Activated CD8-positive, alpha-beta memory T cell treated with anti-CD3 and anti-CD28 coated beads for 24 hours (primary cell): ENCODE measurements around the gene CASQ1.

ENCODE experiments used
- DNase-seq: peaks from one replicate; pipeline ENCODE4 v3.0.0-alpha.2; 2020

The CASQ1 gene

DNA sequence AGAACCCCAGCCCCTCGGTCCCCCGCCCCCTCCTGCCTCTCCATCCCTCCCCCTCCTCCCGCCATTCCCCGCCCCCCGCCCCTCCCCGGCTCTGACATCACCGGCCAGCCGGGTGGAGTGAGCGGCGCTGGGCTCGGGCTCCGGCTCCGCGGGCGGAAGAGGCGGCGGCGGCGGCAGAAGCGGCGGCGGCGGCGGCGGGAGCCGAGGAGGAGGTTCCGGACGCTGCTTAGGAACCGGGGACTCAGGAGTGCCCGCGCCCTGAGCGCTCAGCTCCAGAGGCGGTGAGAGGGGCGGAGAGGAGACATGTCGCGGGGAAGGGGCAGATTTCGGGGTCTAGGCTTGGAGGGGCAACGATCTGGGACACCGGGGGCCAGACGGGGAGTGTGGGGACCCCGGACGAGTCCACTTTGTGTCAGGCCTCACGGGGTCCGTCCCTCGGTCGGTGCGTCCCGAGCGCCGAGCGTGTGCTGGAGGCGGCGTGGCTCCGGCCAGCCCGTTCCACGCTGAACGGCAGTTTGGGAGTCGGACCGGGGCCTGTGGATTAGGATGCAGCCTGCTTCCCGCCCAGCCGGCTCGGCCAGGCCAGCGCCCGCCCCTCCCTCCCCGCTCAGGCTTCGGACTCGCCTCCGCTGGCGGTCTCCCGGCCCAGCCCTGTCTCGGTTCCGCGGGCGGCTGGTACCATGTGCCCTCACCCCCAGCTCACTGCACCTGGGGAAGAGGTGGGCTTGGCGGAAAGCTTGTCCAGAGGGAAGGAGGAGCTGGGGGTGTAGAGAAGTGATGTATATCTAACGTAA is 15.1 kb downstream of the CASQ1 start, which contains the start of gene PEA15:
Gene PEA15 (plus strand): TSS at position 143 of the 794 bp plus-strand sequence. CDS start 6,161 bp downstream, outside the sequence.
- peak; percentile 87 for DNase-seq

- no peak for DNase-seq
Observed at GRCh38 chr1:160206036-160206389, 15.6 kb downstream of the CASQ1 start.

DNA sequence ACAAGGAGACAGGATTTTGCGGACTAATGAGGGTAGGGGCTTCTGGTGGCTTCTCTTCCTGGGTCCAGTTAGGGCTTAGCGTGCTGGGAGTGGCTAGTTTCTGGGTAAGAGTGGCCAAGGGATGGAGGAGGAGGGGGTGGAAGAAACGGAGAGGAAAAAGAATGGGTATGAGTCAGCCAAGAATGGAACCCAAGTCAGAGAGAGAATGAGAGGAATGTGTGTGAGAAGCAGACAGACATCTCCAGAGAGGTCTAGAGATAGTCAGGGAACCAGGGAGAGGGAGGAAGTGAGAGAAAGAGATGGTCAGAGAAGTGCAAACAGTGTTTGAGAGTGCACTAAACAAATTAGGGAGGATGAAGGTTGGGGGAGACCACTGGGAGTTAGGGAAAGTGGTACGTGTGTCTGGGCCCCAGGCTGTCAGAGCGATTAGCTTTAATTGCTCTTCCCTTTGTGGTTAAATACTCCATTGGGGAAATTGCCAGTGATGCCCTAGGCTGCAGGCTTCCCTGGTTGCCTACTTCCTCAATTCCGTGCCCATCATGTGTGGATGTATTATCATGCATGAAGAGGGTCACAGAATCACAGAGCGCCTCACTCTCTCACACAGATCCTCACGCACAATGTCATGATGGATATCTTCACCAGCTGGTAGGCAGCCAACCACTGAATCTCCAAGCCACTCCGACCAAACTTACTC is 16.2 kb downstream of the CASQ1 start:
- no peak for DNase-seq

GRCh38 chr1:160207118-160207650 is 16.8 kb downstream of the CASQ1 start:
- DNase-seq: no peak

DNA sequence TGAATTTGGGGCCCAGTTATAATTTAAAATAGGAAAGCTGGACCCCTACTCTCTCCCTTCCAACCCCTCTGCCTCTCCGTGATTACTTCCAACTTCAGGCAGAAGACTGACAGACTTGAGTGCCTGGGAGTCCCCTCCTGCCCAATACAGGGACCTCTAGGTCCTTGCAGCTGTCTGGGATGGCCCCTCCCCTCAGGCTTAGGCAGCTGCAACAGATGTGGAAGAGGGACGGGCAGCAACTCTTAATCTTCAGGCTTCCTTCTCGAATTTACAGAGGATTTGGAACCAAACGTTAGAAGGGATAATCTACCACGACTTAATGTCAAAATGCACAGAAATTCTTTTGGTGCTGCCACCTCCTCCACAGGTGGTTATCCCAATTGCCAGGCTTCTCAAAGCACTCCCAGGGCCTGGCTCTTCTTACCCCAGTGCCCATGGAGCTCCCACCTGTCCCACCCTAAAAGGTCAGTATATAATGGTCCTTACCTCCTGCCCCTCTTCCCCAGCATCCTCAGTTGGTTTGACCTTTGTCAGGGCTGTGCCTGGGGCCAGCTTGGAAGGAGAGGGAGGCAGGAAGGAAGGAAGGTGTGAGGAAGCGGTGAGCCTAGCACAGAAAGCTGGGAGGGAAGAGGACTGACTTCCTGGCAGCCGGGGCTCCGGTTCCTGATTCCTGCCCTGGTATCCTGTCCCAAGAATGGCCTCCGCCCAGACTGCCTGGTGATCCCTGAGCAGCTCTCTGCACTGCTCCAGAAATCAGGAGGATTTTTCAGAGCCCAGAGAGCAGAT is 17.6 kb downstream of the CASQ1 start:
- DNase-seq: no peak

DNA sequence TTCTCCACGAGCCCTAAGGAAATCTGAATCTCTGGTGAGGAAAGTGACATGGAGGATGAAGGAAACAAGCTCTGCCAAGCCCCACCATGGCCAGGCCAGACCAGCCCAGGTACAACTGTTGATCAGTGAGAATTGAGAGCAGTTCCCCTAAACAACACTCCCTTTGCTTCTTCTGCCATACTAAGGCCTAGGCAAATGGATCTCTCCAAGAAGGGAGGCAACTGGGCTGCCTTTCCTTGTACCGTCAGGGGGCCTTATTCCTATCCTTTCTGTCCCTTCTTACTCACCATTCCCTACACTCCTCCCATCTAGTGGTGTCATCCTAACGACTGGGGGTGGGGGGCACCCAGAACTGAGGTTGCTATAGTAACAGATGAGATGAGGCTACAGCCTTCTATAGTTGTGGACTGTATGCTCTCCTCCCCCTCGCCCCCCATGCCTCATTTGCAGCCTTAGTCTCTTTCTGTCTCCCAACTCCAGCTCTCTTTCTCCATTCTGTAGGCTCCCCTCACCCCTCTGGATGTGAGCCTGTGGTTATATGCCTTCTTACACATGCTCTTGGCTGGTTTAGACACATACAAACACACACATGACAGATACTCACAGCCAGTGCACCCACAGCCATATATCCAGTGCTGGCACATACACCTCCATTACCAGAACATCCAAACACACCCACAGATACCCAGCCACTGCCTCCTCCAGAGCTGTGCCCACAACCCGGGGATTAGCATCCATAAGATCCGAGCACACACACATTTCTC is 18.4 kb downstream of the CASQ1 start:
- DNase-seq: no peak

DNA sequence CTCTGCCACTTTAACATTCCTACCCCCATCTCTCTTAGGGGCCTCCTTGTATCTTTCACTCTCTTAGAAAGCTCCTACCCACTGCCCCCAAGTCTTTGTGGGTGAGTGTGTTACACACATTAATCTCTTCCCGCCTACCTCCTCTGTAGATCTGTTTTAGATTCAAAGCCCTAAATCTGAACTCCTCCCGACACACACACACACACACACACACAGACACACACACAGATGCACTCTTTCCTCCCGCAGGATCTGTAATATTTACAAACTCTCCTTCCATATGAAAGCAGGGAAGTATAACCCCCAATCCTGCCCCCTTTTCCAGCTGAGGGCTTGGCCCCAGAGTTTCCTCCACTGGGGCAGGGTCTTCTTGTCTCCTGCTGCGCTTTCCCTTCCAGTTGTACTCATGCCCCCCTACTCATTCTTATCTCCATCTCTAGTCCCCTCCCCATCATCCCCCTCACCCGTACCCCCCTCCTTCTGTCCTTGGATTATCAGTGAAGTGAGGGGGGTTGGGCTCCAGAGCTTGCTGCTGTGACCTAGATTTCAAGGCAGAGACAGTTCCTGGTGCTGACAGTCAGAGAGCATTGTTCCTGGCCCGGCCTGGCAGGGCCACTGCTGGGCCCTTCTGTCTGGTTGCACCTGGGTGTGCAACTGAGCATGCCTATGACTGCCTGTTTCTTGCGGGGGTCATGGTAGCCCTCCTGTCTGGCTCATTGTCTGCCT is 19.1 kb downstream of the CASQ1 start:
- DNase-seq: no peak

GRCh38 chr1:160210561-160210960 is 20.2 kb downstream of the CASQ1 start:
- no peak for DNase-seq

DNA sequence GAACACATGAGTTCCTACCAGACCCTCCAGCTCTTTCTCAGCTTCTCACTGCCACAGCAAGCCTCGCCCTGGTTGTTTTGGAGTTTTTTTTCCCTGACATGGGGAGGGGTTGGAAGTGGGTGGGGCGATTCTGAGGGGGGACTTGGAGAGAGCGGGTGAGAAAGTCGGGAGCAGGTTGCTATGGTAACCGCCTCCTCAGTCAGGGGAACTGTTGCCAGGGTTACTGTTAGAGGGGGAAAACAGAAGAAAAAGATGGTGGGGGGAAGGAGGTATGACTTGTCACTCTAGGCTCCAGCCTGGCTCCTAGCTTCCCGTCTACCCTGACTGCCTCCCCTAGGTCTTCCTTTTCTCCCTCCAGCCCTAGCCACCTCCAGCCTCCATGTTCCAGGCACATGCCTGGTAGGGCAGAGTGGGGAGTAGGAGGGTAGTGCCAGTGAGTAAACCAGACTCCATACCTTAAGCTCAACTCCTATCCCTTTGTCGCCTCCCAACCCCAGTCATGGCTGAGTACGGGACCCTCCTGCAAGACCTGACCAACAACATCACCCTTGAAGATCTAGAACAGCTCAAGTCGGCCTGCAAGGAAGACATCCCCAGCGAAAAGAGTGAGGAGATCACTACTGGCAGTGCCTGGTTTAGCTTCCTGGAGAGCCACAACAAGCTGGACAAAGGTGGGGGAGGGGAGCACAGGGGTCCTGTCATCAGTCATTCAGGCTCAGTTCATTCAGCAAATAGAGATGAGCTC is 20.8 kb downstream of the CASQ1 start:
- DNase-seq: no peak

DNA sequence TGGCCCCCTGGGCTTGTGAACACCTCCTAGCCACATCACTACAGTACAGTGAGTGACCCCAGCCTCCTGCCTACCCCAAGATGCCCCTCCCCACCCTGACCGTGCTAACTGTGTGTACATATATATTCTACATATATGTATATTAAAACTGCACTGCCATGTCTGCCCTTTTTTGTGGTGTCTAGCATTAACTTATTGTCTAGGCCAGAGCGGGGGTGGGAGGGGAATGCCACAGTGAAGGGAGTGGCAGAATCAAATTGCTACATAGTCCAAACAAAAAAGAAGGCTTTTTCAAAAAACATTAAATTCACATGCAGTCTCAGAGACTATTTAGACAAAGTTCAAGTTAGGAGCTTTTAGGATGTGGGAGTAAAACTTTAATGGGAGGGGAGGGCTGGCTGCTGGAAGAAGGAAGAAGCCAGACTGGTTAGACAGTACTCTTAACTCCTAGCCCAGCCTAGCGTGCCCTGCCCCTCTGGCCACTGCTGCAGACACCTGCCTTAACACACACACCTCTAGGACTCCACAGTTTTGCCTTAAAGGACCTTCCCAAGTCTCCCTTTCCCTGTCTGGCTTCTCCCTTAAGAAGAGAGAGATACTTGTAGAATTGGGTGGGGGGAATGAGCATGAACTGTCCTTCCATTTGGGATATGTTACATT is 24.2 kb downstream of the CASQ1 start:
- DNase-seq: no peak

DNA sequence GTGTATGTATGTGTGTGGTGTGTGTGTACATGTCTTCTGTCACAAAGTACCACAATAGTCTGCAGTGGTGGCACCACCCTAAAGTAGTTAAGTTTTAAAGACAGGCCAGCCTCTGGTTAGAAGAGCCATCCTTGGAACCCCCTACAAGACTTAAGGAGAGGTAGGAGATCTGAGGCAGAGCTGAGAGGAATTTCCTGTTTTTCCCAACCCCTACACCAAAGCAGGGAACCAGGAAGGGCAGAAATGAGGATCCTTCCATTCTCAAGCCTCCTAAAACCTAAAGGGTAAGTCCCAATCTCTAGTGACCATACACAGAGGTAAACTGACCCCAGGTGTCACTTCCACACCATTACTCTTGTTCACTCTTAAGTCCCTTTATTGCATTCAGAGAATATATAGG is 25.9 kb downstream of the CASQ1 start:
- DNase-seq: no peak

DNA sequence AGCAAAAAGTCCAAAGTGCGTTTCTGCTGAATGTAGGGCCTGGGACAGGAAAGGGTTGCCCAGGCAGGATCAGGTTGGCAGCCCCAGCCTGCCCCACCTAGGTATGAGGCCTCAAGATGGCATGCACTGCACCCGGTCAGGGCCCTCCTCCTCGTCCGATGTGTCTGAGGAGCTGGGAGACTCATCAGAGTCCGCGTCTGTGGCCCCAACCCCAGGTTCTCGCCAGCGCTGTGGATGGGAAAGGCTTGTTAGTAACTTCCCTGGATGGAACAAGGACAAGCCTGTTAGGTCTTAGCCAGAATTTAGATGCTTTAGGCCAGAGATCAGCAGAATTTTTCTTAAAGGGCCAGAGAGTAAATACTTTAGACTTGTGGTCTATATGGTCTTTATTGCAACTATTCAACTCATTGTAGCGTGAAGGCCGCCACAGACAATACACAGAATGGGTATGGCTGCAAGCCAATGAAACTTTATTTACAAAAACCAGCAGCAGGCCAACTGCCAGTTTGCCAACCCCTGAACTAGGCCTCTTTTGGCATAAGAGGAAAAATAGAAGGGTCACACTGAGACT is 27.2 kb downstream of the CASQ1 start:
- DNase-seq: no peak

GRCh38 chr1:160219062-160219929 is 28.9 kb downstream of the CASQ1 start:
- no peak for DNase-seq

GRCh38 chr1:160220301-160220700 is 29.9 kb downstream of the CASQ1 start:
- DNase-seq: no peak

DNA sequence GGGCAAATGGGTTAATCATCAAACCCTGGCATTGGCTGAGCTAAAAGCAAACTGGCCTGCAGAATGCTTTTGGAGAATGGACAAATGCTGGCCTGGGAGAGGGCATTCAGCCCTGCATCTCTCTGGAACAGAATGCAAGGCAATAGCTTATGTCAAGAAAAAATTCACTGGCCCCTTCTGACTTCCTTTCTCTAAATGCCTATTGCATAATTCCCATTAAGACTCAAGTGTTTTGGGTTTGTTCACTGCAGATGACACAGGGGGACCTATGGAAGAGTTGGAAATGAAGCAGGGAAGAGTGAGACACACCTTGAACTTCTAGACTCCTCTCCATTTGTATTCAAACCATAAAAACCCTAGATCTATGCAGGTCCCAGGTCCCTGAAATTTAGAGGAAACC is 30.7 kb downstream of the CASQ1 start:
- no peak for DNase-seq

- DNase-seq: no peak
Observed at GRCh38 chr1:160222546-160222945, 32.2 kb downstream of the CASQ1 start.

DNA sequence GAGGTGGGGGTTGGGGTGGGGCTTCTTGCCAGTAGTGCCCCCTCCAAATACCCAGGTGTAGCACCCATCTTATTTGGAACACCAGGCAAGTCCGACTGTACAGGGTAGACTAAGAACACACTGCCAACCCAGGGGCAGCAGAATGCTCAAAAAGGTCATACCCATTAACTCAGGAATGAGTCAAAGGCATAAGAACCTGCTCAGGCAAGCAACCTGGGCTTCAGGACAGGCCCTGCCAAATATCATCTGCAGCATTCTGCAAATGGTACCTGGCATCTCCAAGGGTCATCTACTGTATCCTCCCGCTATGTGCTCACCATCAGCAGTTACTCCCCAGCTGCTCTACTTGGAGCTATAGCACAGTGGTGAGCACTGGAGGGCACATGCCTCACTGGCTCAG is 34.2 kb downstream of the CASQ1 start:
- no peak for DNase-seq

- no peak for DNase-seq
Observed at GRCh38 chr1:160225345-160225744, 35.0 kb downstream of the CASQ1 start.

DNA sequence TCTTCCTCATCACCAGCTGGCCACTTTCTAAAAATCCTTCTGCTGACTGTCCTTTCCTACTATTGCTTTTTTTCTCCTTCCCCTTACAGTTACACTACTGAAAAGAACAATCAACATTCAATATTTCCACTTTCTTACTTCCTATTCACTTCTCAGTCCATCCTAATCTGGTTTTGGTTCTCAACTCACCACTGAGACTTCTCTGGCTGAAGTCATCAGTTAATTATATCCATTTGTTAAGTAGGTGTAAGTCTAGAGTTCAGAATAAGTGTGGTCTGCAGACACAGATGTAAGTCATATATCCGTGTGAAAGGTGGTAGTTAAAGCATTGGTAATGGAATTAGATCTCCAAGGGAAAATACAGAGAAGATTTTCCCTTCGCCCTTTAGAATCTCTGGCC is 36.2 kb downstream of the CASQ1 start:
- no peak for DNase-seq
